ENCODE data around the gene PEMT. TPM values are rescaled to one million over a fixed set of nuclear protein-coding genes. Genes with fewer than 3 reads are reported as not detected.

Gene PEMT
- total RNA-seq, 4 donors from 2014 or later = 24.6 to 32.2 (median 28.2) TPM

GRCh38 chr17:17565471-17566339, 25.8 kb downstream of the PEMT start:
- intact Hi-C loops (cut with DNase I) = no loop called here
- 68 to 85% methylated on average over 3 to 5 of the region's 10 CpGs for WGBS, 2 donors
- TF ChIP-seq CTCF (IDR thresholded peaks at IDR 0.05) (no peak), POLR2A (IDR thresholded peaks at IDR 0.05) (no peak)
- no peaks in the 10 kb centered on the region for H3K36me3 ChIP-seq
- no peaks in the 10 kb centered on the region for H3K27me3 ChIP-seq
- H3K4me3 ChIP-seq = no peak overlapping the region
- no peak for DNase-seq
- peaks cover 16 to 69% (median 46%) of the 10 kb centered on the region in 3 donors for H3K4me1 ChIP-seq
- no peaks in the 10 kb centered on the region for H3K9me3 ChIP-seq
- peak overlapping the region in 1 of 4 donors; percentile 0 for H3K27ac ChIP-seq

GRCh38 chr17:17564896-17565295, 26.6 kb downstream of the PEMT start:
- Histone ChIP-seq H3K4me3 (no peak overlapping the region), H3K27me3 (no peaks in the 10 kb centered on the region), H3K36me3 (no peaks in the 10 kb centered on the region), H3K9me3 (no peaks in the 10 kb centered on the region), H3K27ac (no peak overlapping the region), H3K4me1 (peaks cover 16 to 70% (median 46%) of the 10 kb centered on the region in 3 donors)
- intact Hi-C loops (cut with DNase I) = no loop called here
- WGBS, 2 donors = 90 to 94% methylated on average over 2 to 5 of the region's 5 CpGs
- DNase-seq = no peak
- no peak for TF ChIP-seq CTCF (IDR thresholded peaks at IDR 0.05)
- no peak for TF ChIP-seq POLR2A (IDR thresholded peaks at IDR 0.05)

- H3K4me1 ChIP-seq = peaks cover 16 to 70% (median 46%) of the 10 kb centered on the region in 3 donors
- intact Hi-C loops (cut with DNase I) = no loop called here
These were observed 27.2 kb downstream of the PEMT start for GRCh38 chr17:17564323-17564722.

GRCh38 chr17:17563530-17563929, 28.0 kb downstream of the PEMT start:
- Histone ChIP-seq H3K4me3 (no peak overlapping the region), H3K9me3 (no peaks in the 10 kb centered on the region), H3K27ac (no peak overlapping the region), H3K27me3 (no peaks in the 10 kb centered on the region), H3K4me1 (peaks cover 16 to 65% (median 44%) of the 10 kb centered on the region in 3 donors), H3K36me3 (no peaks in the 10 kb centered on the region)
- DNase-seq = no peak
- TF ChIP-seq CTCF (IDR thresholded peaks at IDR 0.05) (no peak), POLR2A (IDR thresholded peaks at IDR 0.05) (no peak)
- 96% methylated on average over 8 to 9 of the region's 13 CpGs for WGBS, 2 donors
- intact Hi-C loops (cut with DNase I) = no loop called here

More at GRCh38 chr17:17564323-17564722, 27.2 kb downstream of the PEMT start:
- Histone ChIP-seq H3K27me3 (no peaks in the 10 kb centered on the region), H3K27ac (no peak overlapping the region), H3K4me3 (no peak overlapping the region), H3K9me3 (no peaks in the 10 kb centered on the region), H3K36me3 (no peaks in the 10 kb centered on the region)
- DNase-seq = no peak
- TF ChIP-seq CTCF (IDR thresholded peaks at IDR 0.05) (no peak), POLR2A (IDR thresholded peaks at IDR 0.05) (no peak)
- 83 to 89% methylated on average over 1 to 2 of the region's 4 CpGs for WGBS, 2 donors

DNA sequence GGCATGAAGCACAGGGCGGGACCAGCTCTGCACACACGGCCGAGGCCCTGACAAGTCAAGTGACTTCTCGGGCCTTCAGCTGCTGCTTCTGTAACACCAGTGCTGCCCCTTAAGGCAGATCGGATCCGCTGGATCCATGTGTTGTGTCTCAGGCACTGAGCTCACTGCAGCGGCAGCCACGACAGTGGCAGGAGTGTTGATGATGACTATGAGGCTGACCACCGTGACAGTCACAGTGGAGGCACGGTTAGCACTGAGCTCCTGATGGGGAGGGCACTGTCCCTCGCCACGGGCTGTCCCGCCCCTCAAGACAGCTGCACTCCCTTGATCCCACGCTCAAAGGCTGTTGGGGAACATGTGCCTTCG, 29.4 kb downstream of the PEMT start:
- H3K27ac ChIP-seq = peak overlapping the region; percentile 76 to 87 (median 84)
- 39 to 41% methylated on average over 7 to 12 of the region's 15 CpGs for WGBS, 2 donors
- H3K27me3 ChIP-seq = no peaks in the 10 kb centered on the region
- intact Hi-C loops (cut with DNase I) = no loop called here
- peaks cover 3 to 51% (median 30%) of the 10 kb centered on the region in 3 donors for H3K4me1 ChIP-seq
- H3K4me3 ChIP-seq = peak overlapping the region in 1 of 4 donors; percentile 39
- H3K36me3 ChIP-seq = no peaks in the 10 kb centered on the region
- no peak for DNase-seq
- TF ChIP-seq CTCF (IDR thresholded peaks at IDR 0.05) (no peak), POLR2A (IDR thresholded peaks at IDR 0.05) (no peak)
- no peaks in the 10 kb centered on the region for H3K9me3 ChIP-seq
